GM19238 (cell line): ENCODE data around the gene STRADB.
"Not testable (repeated sequence)": the region's sequence is repeated elsewhere in the genome, so short reads cannot be mapped to it uniquely, and the experiment has no call there.

Experiments used
- DNase-seq: peaks from one replicate; pipeline ENCODE4 v3.0.0; 2011; ENCODE audit warnings: low spot score; ENCODE audit not compliant: insufficient read length

STRADB gene

DNA sequence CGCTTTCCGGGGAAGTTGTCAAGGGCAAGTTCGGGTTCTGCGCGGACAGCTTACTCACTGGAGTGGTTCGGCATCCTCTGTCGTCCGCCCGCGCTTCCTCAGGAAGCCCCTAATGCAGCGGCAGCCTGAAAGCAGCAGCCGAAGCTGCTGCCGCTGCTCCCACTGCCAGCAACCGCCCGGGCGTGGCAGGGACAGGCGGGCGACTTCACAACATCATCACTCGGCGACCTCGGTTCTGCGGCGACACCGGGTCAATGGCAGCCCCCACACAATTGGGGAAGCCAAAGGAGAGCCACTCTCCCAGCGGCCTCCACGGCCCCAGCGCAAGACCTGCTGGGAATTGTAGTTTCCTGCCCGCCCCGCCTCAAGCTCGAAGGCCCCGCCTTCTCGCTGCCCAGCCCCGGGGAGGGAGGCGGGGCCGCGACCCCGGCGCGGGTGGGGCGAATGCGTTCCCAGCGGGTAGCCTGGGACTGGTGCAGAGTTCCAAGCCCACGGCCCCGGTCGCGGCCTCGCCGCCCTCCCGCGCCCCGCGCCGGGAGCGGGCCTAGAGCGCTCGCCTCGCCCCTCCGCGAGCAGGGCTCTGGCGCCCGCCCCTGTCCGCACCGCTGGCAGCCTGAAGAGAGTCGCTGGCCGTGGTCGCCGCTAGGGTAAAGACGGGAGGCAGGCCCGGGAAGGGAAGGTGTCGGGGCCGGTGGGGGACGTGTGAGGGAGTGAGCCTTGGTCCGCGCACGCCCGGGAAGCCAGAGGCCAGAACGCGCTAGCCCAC lies at the start of gene STRADB, which contains the start of gene TRAK2:
Gene STRADB, plus strand, starts transcription at position 449 of the 766 bp plus-strand sequence. CDS start 3,101 bp downstream, outside the sequence.
Gene TRAK2, minus strand, starts transcription at position 167 of the 766 bp plus-strand sequence. CDS start 30,951 bp downstream, outside the sequence.
- DNase-seq: peak; percentile 90

GRCh38 chr2:201401815-201402214 lies 49.7 kb upstream of the STRADB start:
- DNase-seq: no peak

DNA sequence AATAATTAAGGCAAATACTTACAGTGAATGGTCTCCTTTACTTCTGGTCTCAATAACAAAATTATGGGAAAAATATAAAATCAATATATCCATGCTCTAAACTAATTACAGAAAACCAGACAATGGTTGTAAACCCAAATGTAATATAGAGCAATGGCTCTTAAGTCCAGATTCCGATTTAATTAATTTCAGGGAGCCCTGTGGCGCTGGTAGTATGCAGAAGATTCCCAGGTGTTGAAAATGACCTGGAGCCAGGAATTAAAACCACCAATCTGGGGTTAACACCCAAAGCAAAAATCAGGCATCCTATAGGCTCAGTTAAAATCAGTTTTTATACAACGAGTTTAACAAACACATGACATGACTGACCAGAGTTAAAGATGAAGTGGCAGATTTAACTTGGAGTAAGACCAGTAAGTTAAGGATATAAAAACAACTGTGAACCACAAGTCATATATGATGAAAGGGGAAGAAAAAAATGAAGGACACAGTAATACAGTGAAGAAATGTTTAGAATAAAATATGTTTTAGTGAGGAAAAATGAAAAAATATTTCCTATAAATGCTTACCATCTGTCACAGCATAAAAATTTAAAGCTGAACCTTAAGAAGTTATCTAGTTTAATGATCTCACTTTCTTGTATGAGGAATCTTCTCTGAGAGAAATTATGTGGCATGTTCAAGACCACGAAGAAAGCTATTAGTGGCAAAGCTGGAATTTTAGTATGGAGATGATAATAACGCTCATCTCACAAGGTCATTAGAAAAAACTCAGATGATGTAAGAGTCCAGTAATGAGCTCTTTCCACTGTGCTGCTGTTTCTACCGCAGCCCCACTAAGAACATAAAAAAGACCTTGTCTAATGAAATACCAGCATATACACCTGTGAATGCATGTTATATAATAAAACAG lies 48.6 kb upstream of the STRADB start:
- no peak for DNase-seq

- DNase-seq: no peak
These were observed 47.7 kb upstream of the STRADB start for GRCh38 chr2:201403880-201404279.

DNA sequence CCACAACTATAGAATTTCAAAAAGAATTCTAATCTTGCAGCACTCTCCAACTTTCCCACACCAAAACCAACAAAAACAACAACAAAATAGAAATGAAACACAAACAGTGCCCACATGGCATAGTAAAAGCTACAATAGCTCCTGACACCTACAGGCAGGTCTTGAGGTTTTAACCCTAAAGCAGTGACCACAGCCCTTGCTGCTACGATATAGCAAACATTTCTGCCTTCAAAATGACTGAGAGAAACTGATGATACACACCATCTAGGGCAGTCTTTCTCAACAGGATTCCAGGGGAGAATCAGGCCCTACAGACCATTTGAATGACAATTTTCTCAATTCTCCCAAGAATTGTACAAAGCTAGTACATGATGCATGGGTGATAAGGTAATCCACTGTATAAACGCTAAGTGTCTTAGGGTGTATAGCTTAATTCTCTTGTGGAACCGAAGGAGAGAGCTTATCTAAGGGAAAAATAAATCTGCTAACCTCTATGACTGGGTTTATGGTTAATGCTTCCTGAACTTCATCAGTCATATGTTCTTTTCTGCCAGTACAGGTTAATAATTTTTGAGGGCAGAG lies 46.8 kb upstream of the STRADB start:
- DNase-seq: no peak

GRCh38 chr2:201406077-201406662 lies 45.4 kb upstream of the STRADB start:
- DNase-seq: no peak

DNA sequence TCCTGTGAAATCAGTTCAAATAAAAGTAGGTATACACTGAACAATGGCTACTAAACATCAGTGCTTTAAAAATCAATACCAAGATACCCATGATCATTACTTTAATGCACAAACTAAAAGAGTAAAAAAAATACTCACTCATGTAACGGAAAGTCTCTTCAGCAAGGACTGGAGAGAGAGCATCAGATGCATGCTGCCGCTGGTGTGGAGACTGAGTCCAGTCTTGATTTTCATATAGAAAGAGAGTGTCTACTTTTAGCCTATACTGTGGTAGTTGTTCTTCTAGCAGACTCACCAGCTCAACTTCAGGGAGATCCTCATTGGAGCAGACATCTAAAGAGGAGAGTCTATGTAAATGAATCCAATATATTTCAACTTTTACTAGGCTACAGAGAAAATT lies 44.3 kb upstream of the STRADB start:
- no peak for DNase-seq

DNA sequence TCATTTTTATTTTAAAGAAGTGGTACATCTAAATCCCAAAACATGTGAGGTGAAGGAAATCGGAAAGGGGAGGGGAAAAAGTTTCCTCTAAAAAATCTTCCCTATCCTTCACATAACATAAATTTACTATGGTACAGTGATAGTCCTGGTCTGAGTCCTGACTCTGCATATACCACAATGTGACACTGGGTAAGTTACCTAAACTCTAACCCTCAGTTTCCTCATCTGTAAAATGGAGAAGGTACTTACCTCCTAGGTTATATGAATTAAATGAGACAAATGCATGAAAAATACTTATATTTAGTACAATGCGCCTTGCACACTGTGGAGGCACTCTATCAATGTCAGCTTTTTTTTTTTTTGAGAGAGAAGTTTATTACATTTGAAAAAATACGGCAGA lies 42.6 kb upstream of the STRADB start:
- DNase-seq: no peak

GRCh38 chr2:201411421-201411820 lies 40.1 kb upstream of the STRADB start:
- DNase-seq: no peak

- no peak for DNase-seq
These were observed 38.4 kb upstream of the STRADB start for GRCh38 chr2:201413143-201413542.

DNA sequence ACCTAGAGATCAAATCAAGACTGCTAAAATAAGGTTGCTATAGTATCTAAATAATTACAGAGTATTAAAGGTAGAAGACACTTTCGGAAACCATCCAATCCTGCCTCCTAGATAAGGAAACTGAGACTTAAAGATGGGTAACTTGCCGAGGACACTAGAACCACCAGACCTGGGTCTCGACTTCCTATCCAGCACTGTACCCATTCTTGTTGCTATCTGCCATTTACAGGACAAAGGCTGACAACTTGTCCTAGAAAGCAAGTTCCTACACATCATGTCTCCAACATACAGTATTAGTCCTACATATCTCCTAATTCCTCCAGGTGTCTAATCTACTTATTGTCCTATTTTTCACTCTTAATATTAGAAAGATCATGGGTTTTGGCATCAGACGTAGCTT lies 38.0 kb upstream of the STRADB start:
- no peak for DNase-seq

- no peak for DNase-seq
These were observed 37.2 kb upstream of the STRADB start for GRCh38 chr2:201414099-201415023.

DNA sequence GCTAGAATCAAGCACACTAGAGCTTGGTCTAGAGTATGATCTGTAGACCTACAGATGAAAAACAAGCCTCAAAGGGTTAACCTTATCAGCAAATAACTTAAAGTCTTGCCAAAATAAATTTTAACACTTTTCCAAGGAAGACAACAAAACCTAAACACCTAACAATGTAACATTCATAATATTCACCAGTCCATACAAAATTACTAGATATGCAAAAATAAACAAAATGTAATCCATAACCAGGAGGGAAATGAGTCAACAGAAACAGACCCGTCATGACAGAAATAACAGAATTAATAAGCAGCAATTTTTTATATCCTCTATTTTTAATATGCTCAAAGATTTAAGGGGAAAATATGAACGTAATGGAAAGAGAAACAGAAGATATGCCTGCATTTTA lies 36.4 kb upstream of the STRADB start:
- DNase-seq: no peak

GRCh38 chr2:201419057-201419635 lies 32.4 kb upstream of the STRADB start:
- DNase-seq: no peak

GRCh38 chr2:201419986-201420385 lies 31.6 kb upstream of the STRADB start:
- DNase-seq: no peak

GRCh38 chr2:201420442-201421113 lies 31.0 kb upstream of the STRADB start:
- DNase-seq: no peak

GRCh38 chr2:201425952-201426351 lies 25.6 kb upstream of the STRADB start:
- no peak for DNase-seq

- DNase-seq: not testable (repeated sequence)
These were observed 23.2 kb upstream of the STRADB start for GRCh38 chr2:201428366-201428765.

DNA sequence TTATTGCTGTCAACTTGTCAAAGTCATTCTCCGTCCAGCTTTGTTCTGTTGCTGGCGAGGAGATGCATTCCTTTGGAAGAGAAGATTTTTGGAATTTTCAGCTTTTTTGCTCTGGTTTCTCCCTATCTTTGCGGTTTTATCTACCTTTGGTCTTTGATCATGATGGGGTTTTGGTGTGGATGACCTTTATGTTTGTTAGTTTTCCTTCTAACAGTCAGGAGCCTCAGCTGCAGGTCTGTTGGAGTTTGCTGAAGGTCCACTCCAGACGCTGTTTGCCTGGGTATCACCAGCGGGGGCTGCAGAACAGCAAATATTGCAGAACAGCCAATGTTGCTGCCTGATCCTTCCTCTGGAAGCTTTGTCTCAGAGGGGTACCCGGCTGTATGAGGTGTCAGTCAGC lies 21.7 kb upstream of the STRADB start:
- DNase-seq: not testable (repeated sequence)
